ENCODE results near the gene FGF14. TPM values are rescaled to one million over a fixed set of nuclear protein-coding genes. Genes with fewer than 3 reads are reported as not detected.

FGF14 gene
- total RNA-seq, 1 donor from 2014 or later: not detected

DNA sequence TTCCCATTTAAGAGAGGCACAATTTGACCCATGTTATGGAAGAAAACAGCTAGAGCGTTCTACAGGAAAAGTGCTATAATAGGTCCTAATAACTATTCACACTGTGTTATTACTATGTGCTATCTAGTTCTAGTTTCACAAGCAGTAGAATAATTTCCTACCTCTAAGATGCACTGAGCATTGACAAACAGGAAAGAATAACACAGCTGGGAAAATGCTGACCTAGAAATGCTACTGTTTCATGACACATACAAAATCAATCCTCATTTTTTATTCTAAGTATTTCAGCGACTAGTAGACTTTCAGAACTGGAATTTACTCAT lies 689.9 kb downstream of the FGF14 start:
- Histone ChIP-seq H3K36me3 (peaks cover 6 to 24% of the 10 kb centered on the region in 2 donors), H3K27me3 (no peaks in the 10 kb centered on the region), H3K4me3 (no peak overlapping the region), H3K4me1 (no peaks in the 10 kb centered on the region), H3K9me3 (no peaks in the 10 kb centered on the region), H3K27ac (peak overlapping the region in 1 of 2 donors; percentile 17)
- TF ChIP-seq, protein P1, sequence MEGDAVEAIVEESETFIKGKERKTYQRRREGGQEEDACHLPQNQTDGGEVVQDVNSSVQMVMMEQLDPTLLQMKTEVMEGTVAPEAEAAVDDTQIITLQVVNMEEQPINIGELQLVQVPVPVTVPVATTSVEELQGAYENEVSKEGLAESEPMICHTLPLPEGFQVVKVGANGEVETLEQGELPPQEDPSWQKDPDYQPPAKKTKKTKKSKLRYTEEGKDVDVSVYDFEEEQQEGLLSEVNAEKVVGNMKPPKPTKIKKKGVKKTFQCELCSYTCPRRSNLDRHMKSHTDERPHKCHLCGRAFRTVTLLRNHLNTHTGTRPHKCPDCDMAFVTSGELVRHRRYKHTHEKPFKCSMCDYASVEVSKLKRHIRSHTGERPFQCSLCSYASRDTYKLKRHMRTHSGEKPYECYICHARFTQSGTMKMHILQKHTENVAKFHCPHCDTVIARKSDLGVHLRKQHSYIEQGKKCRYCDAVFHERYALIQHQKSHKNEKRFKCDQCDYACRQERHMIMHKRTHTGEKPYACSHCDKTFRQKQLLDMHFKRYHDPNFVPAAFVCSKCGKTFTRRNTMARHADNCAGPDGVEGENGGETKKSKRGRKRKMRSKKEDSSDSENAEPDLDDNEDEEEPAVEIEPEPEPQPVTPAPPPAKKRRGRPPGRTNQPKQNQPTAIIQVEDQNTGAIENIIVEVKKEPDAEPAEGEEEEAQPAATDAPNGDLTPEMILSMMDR (IDR thresholded peaks at IDR 0.05): no peak
- intact Hi-C loops (cut with DNase I): no loop called here
- no peak for DNase-seq (ENCODE audit: low spot score in 2 of 2)

DNA sequence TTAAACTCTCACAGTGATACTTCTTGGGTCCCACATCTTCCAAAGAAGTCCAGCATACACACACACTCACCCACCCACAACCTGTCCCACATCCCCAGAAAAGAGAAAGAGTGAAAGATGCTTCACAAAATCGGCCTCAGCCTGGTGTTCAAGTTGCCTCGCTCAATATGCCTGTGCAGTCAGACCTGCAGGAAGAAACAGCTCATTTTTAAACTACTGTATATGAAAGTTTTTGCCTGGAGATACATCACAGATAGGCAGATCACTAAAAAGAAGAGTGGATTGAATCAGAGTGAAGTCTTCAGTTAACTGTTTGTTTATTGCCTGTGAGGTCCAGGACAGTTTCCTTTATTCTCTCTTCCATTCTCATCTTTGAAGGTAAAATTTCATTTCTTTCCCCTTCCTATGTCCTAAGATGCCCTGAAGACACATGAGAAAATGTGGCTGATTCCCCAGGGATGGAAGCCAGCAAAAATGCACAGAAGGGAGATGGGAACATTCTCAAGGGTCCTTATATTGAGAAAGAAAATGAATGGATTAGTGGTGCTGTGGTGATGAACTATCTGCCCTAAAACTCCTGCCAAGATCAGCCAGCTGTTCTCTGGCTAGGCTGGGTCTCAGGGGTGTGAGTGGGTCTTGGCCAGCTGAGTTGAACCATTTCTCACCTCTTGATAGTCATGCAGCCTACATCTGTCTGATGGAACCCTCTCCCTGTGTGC lies 690.4 kb downstream of the FGF14 start:
- H3K27ac ChIP-seq: peak overlapping the region in 1 of 2 donors; percentile 17

DNA sequence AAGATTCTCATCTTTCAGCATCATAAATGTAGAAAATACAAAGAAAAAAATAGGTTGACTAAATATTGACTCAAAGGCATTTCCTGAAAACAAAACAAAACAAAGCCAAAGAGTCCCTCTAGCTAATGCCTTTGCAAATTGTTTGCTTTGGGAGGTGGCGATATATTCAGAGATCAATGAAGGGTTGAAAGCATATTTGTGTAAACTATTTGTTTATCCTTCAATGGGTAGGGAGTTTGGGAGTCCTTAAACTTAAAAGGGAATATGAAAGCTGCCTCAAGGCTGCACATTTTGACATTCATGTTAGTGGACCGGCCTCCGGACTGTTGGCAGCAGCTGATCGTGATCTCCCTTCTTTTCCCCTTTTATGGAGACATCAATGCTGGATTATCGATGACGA lies 691.9 kb downstream of the FGF14 start:
- H3K36me3 ChIP-seq: peaks cover 6 to 19% of the 10 kb centered on the region in 2 donors
- DNase-seq (ENCODE audit: low spot score in 2 of 2): no peak
- intact Hi-C loops (cut with DNase I): no loop called here
- H3K4me1 ChIP-seq: no peaks in the 10 kb centered on the region
- no peaks in the 10 kb centered on the region for H3K9me3 ChIP-seq
- no peak overlapping the region for H3K27ac ChIP-seq
- TF ChIP-seq, protein P1 (IDR thresholded peaks at IDR 0.05): no peak
- H3K4me3 ChIP-seq: no peak overlapping the region
- no peaks in the 10 kb centered on the region for H3K27me3 ChIP-seq

More for the DNA sequence above, 690.4 kb downstream of the FGF14 start:
- Histone ChIP-seq H3K36me3 (peaks cover 6 to 24% of the 10 kb centered on the region in 2 donors), H3K27me3 (no peaks in the 10 kb centered on the region), H3K4me3 (no peak overlapping the region), H3K4me1 (no peaks in the 10 kb centered on the region), H3K9me3 (no peaks in the 10 kb centered on the region)
- TF ChIP-seq, protein P1 (IDR thresholded peaks at IDR 0.05): no peak
- no peak for DNase-seq (ENCODE audit: low spot score in 2 of 2)
- intact Hi-C loops (cut with DNase I): no loop called here

DNA sequence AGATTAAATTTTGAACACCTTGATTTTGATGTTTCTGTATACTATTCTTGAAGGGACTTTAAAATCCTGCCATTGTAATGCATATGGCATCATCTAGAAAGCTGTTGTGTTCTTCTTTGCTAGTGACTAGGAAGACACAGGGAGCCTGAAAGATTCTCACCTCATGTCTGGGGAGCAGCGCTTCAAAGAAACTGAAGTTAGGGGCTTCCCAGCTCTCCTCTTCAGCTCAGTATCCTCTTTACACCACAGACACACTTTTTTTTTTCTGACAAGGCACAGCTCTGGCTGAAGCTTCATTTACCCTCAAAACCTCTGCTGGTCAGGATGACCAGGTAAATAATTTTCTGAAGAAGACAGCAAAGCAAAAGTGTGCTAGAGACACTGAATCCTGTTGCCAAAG lies 693.7 kb downstream of the FGF14 start:
- intact Hi-C loops (cut with DNase I): no loop called here
- Histone ChIP-seq H3K9me3 (no peaks in the 10 kb centered on the region), H3K36me3 (peaks cover 6 to 15% of the 10 kb centered on the region in 2 donors), H3K4me3 (no peak overlapping the region), H3K4me1 (no peaks in the 10 kb centered on the region), H3K27me3 (no peaks in the 10 kb centered on the region), H3K27ac (no peak overlapping the region)
- no peak for DNase-seq (ENCODE audit: low spot score in 2 of 2)
- TF ChIP-seq, protein P1 (IDR thresholded peaks at IDR 0.05): no peak

DNA sequence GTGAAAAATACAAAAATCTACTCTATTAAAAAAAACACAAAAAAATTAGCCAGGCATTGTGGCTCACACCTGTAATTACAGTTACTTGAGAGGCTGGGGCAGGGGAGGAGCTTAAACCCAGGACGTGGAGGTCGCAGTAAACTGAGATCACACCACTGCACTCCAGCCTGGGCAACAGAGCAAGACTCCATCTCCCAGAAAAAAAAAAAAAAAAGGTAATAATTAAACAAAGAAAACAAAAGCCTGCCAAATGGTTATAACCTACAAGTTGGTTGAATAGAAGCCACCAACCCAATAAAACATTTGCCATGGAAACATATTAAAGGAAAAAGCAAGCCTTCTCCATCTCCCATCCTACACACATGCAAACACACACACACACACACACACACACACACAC lies 694.2 kb downstream of the FGF14 start:
- Histone ChIP-seq H3K36me3 (peaks cover 6 to 15% of the 10 kb centered on the region in 2 donors), H3K4me1 (no peaks in the 10 kb centered on the region), H3K27ac (no peak overlapping the region), H3K27me3 (no peaks in the 10 kb centered on the region), H3K4me3 (no peak overlapping the region), H3K9me3 (no peaks in the 10 kb centered on the region)
- DNase-seq (ENCODE audit: low spot score in 2 of 2): no peak
- TF ChIP-seq, protein P1 (IDR thresholded peaks at IDR 0.05): no peak
- intact Hi-C loops (cut with DNase I): no loop called here

All from ascending aorta (tissue), 2 donors.